GM12891 (cell line): ENCODE results near the gene LUZP4. TPM values are rescaled to one million over a fixed set of nuclear protein-coding genes. Genes with fewer than 3 reads are reported as not detected.

Experiments used
- DNase-seq: peaks from one replicate; pipeline ENCODE4 v3.0.0; 2011; ENCODE audit warnings: low spot score; ENCODE audit not compliant: insufficient read length
- FAIRE-seq: peaks from 2 replicates; lab custom pipeline; 2011; peaks lifted over from hg19 to GRCh38; lab: Jason Lieb, UNC
- PAX5 ChIP-seq: IDR thresholded peaks from 2 replicates; pipeline ENCODE4 v1.6.1; 2011; ENCODE audit warnings: low read length, moderate library complexity, mild to moderate bottlenecking; ENCODE audit not compliant: insufficient read depth, severe bottlenecking
- POLR2A ChIP-seq: IDR thresholded peaks from 2 replicates; pipeline ENCODE4 v1.6.1; 2011; ENCODE audit warnings: low read depth, low read length, control low read depth
- POLR2AphosphoS5 ChIP-seq: IDR thresholded peaks from 2 replicates; pipeline ENCODE4 v1.6.1; 2011; ENCODE audit warnings: low read depth, low read length, control low read depth
- POU2F2 ChIP-seq: IDR thresholded peaks from 2 replicates; pipeline ENCODE4 v1.6.1; 2011; ENCODE audit warnings: low read depth, mild to moderate bottlenecking, control low read depth, low read length, moderate library complexity
- SPI1 ChIP-seq: IDR thresholded peaks from 2 replicates; pipeline ENCODE4 v1.6.1; 2011; ENCODE audit warnings: low read depth, low read length, control low read depth
- TAF1 ChIP-seq: IDR thresholded peaks from 2 replicates; pipeline ENCODE4 v1.6.1; 2011; ENCODE audit warnings: low read depth, low read length, control low read depth
- polyA plus RNA-seq: library from polyadenylated mRNA; unstranded; fragments of >200 nt; gene quantifications from one replicate; pipeline ENCODE4 v1.2.1, GENCODE V29; 2012; ENCODE audit warnings: low read depth, missing spikeins, inconsistent platforms; ENCODE audit not compliant: missing spikeins

LUZP4 gene, protein sequence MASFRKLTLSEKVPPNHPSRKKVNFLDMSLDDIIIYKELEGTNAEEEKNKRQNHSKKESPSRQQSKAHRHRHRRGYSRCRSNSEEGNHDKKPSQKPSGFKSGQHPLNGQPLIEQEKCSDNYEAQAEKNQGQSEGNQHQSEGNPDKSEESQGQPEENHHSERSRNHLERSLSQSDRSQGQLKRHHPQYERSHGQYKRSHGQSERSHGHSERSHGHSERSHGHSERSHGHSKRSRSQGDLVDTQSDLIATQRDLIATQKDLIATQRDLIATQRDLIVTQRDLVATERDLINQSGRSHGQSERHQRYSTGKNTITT
- polyA plus RNA-seq: not detected

DNA sequence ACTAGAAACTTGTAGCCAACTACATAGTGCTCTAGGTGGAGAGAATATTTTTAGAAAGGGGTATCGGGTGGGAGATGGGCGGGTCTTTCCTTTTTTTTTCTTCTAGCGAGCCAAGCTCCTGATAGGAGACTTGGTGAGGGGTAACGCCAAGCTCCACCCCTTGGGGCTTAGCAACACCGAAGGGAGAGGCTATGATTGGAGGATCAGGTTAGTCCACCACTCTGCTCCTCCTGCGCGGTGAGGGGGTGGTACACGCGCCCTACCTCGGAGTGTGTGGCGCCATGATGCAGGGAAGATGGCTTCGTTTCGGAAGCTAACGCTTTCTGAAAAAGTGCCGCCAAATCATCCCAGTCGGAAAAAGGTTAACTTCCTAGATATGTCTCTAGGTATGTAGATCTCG, at the start of gene LUZP4:
TSS of gene LUZP4 (plus strand) at position 251 of the 400 bp plus-strand sequence. CDS start at position 296, 45 bp downstream.
- TF ChIP-seq TAF1: no peak
- no peak for TF ChIP-seq POU2F2
- no peak for TF ChIP-seq POLR2AphosphoS5
- DNase-seq (no peak), FAIRE-seq (no peak)

DNA sequence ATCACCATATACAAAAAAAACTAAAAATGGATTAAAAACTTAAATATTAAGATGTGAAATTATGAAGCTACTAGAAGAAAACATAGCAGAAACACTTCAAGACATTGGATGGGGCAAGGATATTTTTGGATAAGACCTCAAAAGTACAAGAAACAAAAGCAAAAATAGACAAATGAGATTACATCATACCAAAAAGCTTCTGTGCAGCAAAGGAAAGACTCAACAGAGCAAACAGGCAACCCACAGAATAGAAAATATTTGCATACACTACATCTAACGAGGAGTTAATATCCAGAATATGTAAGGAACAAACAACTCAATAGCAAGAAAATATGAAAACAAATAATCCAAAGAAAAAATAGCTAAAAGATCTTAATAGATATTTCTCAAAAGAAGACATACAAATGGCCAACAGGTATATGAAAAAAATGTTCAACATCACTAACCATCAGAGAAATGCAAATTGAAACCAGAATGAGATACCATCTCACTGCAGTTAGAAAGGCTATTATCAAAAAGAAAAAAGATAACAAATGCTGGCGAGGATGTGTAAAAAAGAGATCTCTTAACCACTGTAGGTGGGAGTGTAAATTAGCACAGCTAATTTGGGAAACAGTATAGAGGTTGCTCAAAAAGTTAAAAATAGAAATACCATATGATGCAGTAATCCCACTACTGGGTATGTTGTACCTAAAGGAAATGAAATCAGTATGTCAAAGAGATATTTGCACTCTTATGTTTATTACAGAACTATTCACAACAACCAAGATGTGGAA, 37.9 kb upstream of the LUZP4 start:
- no peak for DNase-seq
- no peak for FAIRE-seq
- TF ChIP-seq PAX5 (no peak), POLR2A (no peak), SPI1 (no peak), TAF1 (no peak), POU2F2 (no peak), POLR2AphosphoS5 (no peak)

DNA sequence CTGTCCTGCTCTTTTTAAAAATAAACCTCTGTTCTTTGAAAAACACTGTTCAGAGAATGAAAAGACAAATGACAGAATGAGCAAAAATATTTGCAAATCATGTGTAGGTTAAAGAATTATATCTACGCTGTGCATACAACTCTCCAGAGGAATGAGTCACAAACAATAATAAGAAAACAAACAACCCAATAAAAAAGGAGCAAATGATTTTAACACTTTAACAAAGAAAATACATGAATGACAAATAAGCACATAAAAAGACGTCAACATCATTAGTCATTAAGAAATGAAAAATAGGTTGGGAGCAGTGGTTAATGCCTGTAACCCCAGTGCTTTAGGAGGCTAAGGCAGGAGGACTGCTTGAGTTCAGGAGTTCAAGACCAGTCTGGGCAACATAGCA, 34.5 kb upstream of the LUZP4 start:
- DNase-seq: no peak
- no peak for FAIRE-seq
- TF ChIP-seq POLR2AphosphoS5: no peak
- no peak for TF ChIP-seq SPI1
- no peak for TF ChIP-seq PAX5
- no peak for TF ChIP-seq TAF1

DNA sequence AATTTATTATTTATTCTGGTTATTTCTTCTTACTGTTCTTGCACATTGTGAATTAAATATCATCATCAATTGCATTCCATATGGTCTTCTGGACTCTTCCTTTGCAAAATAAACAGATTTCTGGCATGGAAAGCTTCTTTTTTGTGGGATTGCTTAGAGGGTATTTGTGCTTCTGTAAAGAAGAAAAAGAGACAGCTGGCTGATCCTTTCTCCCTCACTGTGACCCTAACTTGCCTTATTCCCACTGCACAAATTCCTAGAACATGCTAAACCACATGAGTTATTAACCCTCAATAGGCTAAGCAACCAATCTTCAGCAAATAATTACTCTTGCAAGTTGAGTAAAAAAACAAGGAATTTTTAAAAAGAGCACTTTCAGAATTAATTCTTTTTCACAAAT, 31.8 kb upstream of the LUZP4 start:
- DNase-seq (no peak), FAIRE-seq (no peak)
- no peak for TF ChIP-seq PAX5
- no peak for TF ChIP-seq POLR2AphosphoS5
- TF ChIP-seq SPI1: no peak
- TF ChIP-seq POLR2A: no peak
- TF ChIP-seq TAF1: no peak

DNA sequence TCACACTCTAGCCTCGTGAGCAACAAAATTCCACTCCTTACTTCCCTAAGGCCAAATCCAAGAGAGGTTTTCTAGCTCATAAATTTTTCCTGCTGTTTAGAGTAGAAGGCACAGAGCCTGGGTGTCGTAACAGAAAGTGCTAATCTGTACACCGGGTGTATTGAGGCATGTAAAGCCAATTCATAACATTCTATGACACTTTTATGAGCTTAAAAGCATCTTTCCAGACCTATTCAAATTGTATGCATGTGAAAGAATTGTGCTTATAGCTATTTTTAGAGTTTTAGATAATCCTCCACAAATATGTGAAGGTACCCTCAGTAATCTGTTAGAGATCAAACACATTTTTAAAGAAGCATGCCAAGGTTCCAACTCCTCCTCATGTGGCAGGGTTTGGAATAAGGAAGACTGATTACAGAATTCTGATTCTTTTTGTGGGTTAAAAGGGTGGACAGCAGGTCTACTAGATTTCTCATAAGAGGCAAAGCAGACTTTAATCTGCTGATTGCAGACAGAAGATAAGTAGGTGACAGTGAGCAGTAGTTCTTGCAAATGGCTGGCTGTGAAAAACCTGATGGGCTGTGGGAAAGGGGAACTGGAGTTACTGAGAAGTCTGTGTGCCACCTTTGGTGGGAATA, 30.2 kb upstream of the LUZP4 start:
- FAIRE-seq: no peak
- TF ChIP-seq POLR2A: no peak
- no peak for DNase-seq

DNA sequence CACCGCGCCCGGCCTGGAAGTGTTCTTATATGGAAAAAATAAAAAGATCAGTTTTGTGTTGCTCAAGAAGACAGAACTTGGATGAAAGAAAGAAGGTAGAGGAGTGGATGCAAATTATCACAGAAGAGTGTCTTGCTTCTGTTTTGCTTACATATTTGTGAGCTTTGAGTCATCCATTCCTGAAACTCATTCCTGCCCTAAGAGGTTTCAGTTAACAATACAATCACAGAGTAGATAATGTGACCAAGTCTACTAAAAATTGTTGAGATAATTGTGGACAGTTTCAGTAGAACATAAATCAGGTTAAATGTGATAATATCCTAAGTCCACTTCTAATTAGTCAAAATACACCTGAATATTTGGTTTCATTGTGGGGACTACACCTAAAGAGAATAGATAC, 29.2 kb upstream of the LUZP4 start:
- no peak for TF ChIP-seq POU2F2
- no peak for TF ChIP-seq SPI1
- TF ChIP-seq PAX5: no peak
- TF ChIP-seq POLR2A: no peak
- no peak for TF ChIP-seq TAF1
- no peak for TF ChIP-seq POLR2AphosphoS5

DNA sequence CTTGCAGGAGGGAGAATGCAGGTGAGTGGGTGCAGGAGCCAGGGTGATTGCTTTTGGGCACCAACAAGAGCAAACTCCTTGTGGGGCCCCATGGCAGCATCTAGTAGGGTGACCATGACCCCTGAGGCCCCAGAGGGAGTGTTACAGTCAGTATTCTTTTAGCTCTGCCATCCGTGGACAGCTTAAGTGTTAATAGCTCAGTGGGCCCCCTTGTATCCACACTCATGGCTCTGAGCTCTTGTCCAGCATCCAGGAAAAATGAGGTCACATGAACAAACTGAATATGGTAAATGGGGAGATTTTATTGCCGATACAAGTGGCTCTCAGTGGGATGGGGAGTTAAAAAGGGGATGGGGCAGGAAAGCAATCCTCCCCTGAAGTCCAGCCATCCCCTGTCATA, 28.4 kb upstream of the LUZP4 start:
- DNase-seq (no peak), FAIRE-seq (no peak)
- TF ChIP-seq PAX5 (no peak), POLR2AphosphoS5 (no peak), SPI1 (no peak), POLR2A (no peak), TAF1 (no peak), POU2F2 (no peak)

More for the DNA sequence above, 29.2 kb upstream of the LUZP4 start:
- DNase-seq: no peak
- FAIRE-seq: no peak

DNA sequence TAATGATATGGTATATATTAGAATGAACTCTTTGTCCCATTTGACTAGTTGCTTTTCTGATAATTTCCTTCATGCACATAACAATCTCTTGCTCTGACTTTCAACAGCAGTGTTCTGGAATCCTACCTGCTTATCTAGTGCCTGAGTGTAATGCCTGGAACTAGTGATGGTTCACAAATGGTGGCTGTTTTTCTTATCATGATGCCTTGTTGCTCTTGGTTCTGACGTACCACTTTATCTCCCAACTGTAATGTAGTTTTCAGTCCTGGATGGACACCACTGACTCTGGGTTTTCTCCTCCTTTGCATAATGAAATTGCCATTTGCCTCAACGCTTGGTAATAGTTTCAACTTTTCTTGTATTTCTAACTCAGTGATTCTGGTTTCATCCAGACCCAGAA, 25.5 kb upstream of the LUZP4 start:
- DNase-seq (no peak), FAIRE-seq (no peak)
- no peak for TF ChIP-seq POLR2AphosphoS5
- TF ChIP-seq POLR2A: no peak
- no peak for TF ChIP-seq POU2F2
- no peak for TF ChIP-seq PAX5
- no peak for TF ChIP-seq SPI1
- TF ChIP-seq TAF1: no peak

DNA sequence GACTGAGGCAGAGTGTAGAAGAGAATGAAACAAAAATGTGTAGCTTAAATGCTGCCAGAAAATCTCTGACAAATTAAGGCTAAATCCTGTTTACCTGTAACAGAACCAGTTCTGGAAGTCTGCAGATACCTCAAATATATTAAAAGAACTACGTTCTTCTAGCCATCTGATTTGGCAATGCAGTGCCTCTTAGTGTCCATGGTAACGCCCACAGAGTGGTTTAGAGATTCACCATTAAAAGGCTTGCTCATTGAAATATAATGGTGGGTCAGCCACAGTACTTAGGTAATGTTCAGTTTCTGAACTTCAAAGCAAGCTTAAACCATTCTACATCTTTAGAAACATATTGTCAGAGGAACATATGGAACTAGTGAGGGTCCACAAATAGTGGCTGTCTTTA, 23.2 kb upstream of the LUZP4 start:
- TF ChIP-seq TAF1 (no peak), POLR2AphosphoS5 (no peak), POU2F2 (no peak), POLR2A (no peak), SPI1 (no peak), PAX5 (no peak)
- no peak for DNase-seq
- no peak for FAIRE-seq

DNA sequence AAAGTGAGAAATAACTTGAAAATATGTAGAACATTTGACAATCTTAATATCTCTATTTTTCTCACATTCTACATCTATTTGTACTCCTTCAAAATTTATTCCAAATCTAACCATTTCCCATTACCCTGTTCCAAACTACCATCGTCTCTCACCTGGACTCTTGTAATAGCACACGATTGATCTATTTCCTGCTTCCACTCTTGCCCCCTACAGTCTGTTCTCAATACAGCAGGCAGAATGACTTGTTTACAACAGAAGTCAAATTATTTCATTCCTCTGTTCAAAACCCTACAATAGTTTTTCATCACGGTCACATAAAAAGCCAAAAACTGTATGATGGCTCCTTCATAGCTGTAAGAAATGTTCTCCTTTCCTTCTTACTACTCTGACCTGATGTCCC, 21.1 kb upstream of the LUZP4 start:
- DNase-seq: no peak
- no peak for FAIRE-seq
- TF ChIP-seq TAF1: no peak
- no peak for TF ChIP-seq SPI1
- no peak for TF ChIP-seq PAX5
- TF ChIP-seq POLR2AphosphoS5: no peak
- no peak for TF ChIP-seq POLR2A
- no peak for TF ChIP-seq POU2F2
